Mesothelial cell of epicardium (in vitro differentiated cells): ENCODE data around the gene CFAP46. TPM values are rescaled to one million over a fixed set of nuclear protein-coding genes. Genes with fewer than 3 reads are reported as not detected.

Experiments used
- DNase-seq, 2 experiments: peaks; one replicate each; pipeline ENCODE4 v3.0.0; 2021; ENCODE audit warnings: low spot score in 2 of 2; ENCODE audit not compliant: unreplicated experiment in 2 of 2
- H3K27ac Mint-ChIP-seq: 2 replicates; pipeline ENCODE4 v1.8.0; 2021; ENCODE audit warnings: mixed read lengths
- H3K27me3 Mint-ChIP-seq: 2 replicates; pipeline ENCODE4 v1.8.0; 2021; ENCODE audit warnings: low read depth, mixed read lengths
- H3K36me3 Mint-ChIP-seq: 2 replicates; pipeline ENCODE4 v1.8.0; 2021; ENCODE audit warnings: mixed read lengths
- H3K4me1 Mint-ChIP-seq: 2 replicates; pipeline ENCODE4 v1.8.0; 2021; ENCODE audit warnings: mixed read lengths
- H3K4me3 Mint-ChIP-seq: 2 replicates; pipeline ENCODE4 v1.8.0; 2021; ENCODE audit warnings: mild to moderate bottlenecking, moderate library complexity, mixed read lengths
- H3K9me3 Mint-ChIP-seq: 2 replicates; pipeline ENCODE4 v1.8.0; 2021; ENCODE audit warnings: mixed read lengths
- total RNA-seq: library from RNA; stranded (reverse); gene quantifications from 3 replicates; pipeline ENCODE4 v1.2.1, GENCODE V29; 2021
- TF ChIP-seq, protein P1 (sequence below): fragments of 200-600 bp; sonication (generic); IDR thresholded peaks from one replicate; pipeline ENCODE4 v1.5.0; 2021; ENCODE audit warnings: antibody characterized with exemption; ENCODE audit not compliant: unreplicated experiment

CFAP46 gene
- total RNA-seq, 1 donor from 2014 or later = 3.1 TPM

DNA sequence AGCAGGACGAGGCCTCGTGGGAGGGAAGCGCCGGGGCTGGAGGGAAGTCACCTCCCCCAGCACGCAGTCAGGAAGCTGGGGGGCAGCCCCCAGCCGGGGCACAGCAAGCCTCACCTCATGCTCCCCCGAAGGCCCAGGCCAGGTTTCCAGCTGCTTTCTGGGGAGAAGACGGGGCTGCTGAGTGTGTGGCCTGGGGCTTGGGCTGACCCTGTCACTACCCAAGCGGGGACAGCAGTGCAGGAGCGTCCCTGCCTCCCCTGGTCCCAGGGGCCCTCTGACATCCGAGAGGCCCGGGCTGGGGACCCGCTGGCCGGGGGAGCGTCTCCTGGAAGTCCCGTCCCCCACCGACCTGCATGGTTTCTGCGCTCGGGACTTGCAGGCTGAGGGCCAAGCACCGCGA, 136.8 kb downstream of the CFAP46 start:
- no peak overlapping the region for H3K27ac Mint-ChIP-seq
- H3K9me3 Mint-ChIP-seq = no peaks in the 10 kb centered on the region
- peak in 1 of 2 experiments; percentile 20 for DNase-seq
- H3K36me3 Mint-ChIP-seq = no peaks in the 10 kb centered on the region
- peaks cover 10% of the 10 kb centered on the region for H3K27me3 Mint-ChIP-seq
- TF ChIP-seq, protein P1, sequence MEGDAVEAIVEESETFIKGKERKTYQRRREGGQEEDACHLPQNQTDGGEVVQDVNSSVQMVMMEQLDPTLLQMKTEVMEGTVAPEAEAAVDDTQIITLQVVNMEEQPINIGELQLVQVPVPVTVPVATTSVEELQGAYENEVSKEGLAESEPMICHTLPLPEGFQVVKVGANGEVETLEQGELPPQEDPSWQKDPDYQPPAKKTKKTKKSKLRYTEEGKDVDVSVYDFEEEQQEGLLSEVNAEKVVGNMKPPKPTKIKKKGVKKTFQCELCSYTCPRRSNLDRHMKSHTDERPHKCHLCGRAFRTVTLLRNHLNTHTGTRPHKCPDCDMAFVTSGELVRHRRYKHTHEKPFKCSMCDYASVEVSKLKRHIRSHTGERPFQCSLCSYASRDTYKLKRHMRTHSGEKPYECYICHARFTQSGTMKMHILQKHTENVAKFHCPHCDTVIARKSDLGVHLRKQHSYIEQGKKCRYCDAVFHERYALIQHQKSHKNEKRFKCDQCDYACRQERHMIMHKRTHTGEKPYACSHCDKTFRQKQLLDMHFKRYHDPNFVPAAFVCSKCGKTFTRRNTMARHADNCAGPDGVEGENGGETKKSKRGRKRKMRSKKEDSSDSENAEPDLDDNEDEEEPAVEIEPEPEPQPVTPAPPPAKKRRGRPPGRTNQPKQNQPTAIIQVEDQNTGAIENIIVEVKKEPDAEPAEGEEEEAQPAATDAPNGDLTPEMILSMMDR = no peak
- peaks cover 10% of the 10 kb centered on the region for H3K4me1 Mint-ChIP-seq
- no peak overlapping the region for H3K4me3 Mint-ChIP-seq

DNA sequence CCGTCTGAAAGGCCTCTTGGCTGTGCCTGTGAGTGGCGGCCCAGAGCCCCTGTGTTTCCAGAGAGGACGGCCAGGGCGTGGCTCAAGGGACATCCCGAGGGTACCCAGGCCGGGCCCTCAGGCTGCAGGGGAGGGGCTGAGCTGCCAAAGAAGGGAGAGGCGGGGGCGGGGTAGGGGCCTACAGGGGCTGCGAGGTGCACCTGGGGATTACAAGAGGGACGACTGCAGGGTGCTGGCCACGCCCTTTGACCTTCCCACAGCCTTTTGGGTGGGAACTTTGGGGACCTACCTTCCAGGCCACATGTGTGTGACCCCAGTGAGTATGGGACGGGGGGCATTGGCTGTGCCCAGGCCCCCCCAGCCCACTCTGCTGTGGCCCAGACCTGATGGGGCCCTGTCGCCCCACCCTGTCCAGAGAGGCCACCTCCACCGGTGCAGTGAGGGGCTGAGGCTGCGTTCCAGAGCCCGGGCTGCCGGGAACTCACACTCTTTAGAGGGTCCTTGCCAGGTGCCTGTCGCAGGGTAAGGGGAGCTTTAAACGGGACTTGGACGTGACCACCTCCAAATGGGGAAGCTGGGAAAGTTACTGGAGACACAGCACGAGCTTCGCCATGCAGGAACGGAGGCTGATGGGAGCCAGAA, 137.5 kb downstream of the CFAP46 start:
- H3K27ac Mint-ChIP-seq = no peak overlapping the region
- peaks cover 10% of the 10 kb centered on the region for H3K4me1 Mint-ChIP-seq
- H3K36me3 Mint-ChIP-seq = no peaks in the 10 kb centered on the region
- no peak overlapping the region for H3K4me3 Mint-ChIP-seq
- peaks cover 5% of the 10 kb centered on the region for H3K27me3 Mint-ChIP-seq
- TF ChIP-seq, protein P1 = no peak
- DNase-seq = no peak
- H3K9me3 Mint-ChIP-seq = no peaks in the 10 kb centered on the region

DNA sequence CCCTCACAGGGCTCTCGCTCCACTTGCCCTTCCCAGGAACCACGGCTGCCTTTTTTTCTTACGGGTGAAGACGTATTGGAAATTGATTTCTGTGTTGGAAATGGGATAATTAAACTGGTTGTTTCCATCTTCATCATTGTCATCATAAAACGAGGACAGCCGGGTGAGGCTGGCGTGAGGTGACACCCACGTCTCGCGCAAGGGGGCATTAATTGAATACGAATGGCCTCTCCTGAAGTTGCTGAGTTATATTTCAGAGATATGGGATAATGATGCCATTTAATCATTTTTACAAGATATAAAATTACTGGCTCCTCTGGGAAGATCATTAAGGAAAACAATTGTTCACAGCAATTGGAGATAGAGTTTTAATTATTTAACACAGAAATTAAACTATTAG, 138.1 kb downstream of the CFAP46 start:
- Mint-ChIP-seq H3K27me3 (peaks cover 3% of the 10 kb centered on the region), H3K36me3 (no peaks in the 10 kb centered on the region), H3K27ac (no peak overlapping the region), H3K4me3 (no peak overlapping the region), H3K9me3 (no peaks in the 10 kb centered on the region), H3K4me1 (peaks cover 10% of the 10 kb centered on the region)
- TF ChIP-seq, protein P1 = no peak
- DNase-seq = no peak

DNA sequence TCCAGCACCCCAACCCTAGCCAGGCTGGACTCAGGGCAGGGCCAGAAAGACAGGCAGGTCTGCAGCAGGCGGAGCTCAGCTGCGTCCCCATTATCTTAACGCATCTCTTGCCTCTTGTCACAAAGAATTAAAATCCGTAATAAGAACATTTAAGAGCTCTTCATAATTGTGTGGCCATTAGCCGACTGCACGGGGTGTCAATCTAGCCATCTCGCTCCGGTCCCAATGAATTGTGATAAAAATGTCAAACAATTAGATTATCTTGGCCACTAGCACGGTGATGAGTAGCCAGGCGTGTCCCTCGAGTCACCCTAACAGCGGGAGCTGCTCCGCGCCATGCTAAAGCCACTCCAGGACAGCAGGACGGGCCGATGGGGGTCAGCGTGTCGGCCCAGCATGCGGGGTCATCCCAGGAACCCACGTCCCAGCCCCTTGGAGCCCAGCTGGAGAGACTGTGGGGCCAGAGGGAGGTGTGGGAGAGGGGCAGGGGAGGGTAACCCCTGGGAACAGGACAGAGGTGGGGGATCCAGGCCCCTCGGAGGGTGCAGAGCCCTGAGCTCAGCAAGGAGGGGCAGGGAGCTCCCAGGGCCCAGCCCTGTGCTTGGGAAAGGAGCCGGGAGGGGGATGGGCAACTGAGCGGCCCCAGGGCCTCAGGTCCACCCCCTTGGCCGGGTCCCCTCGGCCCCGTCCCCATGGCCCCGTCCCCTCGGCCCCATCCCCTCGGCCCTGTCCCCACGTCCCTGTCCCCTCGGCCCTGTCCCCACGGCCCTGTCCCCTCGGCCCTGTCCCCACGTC, 138.8 kb downstream of the CFAP46 start:
- DNase-seq = no peak
- TF ChIP-seq, protein P1 = no peak
- Mint-ChIP-seq H3K36me3 (no peaks in the 10 kb centered on the region), H3K27me3 (peaks cover 2% of the 10 kb centered on the region), H3K4me3 (no peak overlapping the region), H3K9me3 (no peaks in the 10 kb centered on the region), H3K27ac (no peak overlapping the region), H3K4me1 (peaks cover 10% of the 10 kb centered on the region)

DNA sequence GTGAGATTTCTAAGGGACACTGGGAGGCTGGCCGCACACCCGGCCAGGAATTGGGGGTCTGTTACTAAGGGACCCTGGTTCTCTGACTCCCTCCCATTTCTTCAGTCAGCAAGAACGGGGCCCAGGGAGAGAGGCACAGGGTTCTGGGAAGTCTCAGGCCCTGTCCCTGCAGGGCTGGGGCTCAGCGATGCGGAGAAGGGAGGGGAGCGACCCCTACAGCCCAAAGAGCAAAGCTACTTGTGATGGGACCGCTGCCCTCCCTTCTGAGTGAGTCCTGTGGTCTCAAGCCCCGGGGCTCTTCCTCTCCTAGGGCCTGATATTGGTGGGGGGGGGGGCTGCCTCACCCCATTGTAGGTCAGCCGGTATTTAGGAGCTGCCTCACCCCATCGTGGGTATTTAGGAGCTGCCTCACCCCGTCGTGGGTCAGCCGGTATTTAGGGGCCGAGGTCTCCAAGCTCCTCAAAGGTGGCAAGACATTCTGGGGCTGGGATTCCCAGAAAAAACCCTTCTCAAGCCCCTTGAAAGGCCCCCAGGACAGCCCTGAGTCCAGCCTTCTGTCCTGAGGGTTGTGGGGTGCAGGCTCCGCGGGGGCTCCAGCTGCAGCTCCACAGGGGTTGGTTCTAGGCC, 139.6 kb downstream of the CFAP46 start:
- H3K4me3 Mint-ChIP-seq = no peak overlapping the region
- no peak overlapping the region for H3K27ac Mint-ChIP-seq
- no peaks in the 10 kb centered on the region for H3K36me3 Mint-ChIP-seq
- H3K4me1 Mint-ChIP-seq = peaks cover 8% of the 10 kb centered on the region
- no peaks in the 10 kb centered on the region for H3K9me3 Mint-ChIP-seq
- TF ChIP-seq, protein P1 = no peak
- peaks cover 2% of the 10 kb centered on the region for H3K27me3 Mint-ChIP-seq
- no peak for DNase-seq
